OCI-LY3 (cell line): Measurements from ENCODE around the gene PCSK2.

Experiments
- H2AFZ ChIP-seq: fragments of 200-600, 300-600 bp; shearing (Covaris generic); 2 replicates; pipeline ENCODE4 v1.6.0; 2014; ENCODE audit warnings: antibody characterized with exemption, low read depth, low read length
- H3K27ac ChIP-seq: fragments of 200-600, 300-600 bp; sonication (generic); 2 replicates; pipeline ENCODE4 v1.5.1; 2014; ENCODE audit warnings: mild to moderate bottlenecking, low read length, moderate library complexity, mixed read lengths
- H3K27me3 ChIP-seq: fragments of 200-600, 300-600 bp; sonication (generic); 2 replicates; pipeline ENCODE4 v1.6.1; 2014; ENCODE audit warnings: low read depth, low read length, mixed read lengths
- H3K36me3 ChIP-seq: fragments of 200-600, 300-600 bp; sonication (generic); replicated peaks from 2 replicates; pipeline ENCODE3; 2014; ENCODE audit warnings: low read depth, low read length, mixed read lengths
- H3K4me1 ChIP-seq: fragments of 300-600, 200-600 bp; sonication (generic); 2 replicates; pipeline ENCODE4 v1.6.1; 2014; ENCODE audit warnings: low read length, mixed read lengths
- H3K4me2 ChIP-seq: fragments of 200-600, 300-600 bp; sonication (generic); 2 replicates; pipeline ENCODE4 v1.6.1; 2014; ENCODE audit warnings: low read length, mixed read lengths
- H3K4me3 ChIP-seq: fragments of 300-600, 200-600 bp; sonication (generic); 2 replicates; pipeline ENCODE4 v1.5.1; 2014; ENCODE audit warnings: antibody characterized with exemption, mild to moderate bottlenecking, low read length, moderate library complexity
- H3K79me2 ChIP-seq: fragments of 300-600, 200-600 bp; shearing (Covaris generic); 2 replicates; pipeline ENCODE4 v1.6.1; 2014; ENCODE audit warnings: mild to moderate bottlenecking, low read length, mixed read lengths
- H3K9ac ChIP-seq: fragments of 300-600, 200-600 bp; shearing (Covaris generic); 2 replicates; pipeline ENCODE4 v1.6.0; 2014; ENCODE audit warnings: mild to moderate bottlenecking, low read length, moderate library complexity
- H3K9me3 ChIP-seq: fragments of 200-600, 300-600 bp; shearing (Covaris generic); 2 replicates; pipeline ENCODE4 v1.6.1; 2014; ENCODE audit warnings: low read length, mixed read lengths; ENCODE audit not compliant: insufficient read depth
- H4K20me1 ChIP-seq: fragments of 200-600, 300-600 bp; sonication (generic); 2 replicates; pipeline ENCODE4 v1.6.1; 2016; ENCODE audit warnings: low read length, mixed read lengths; ENCODE audit not compliant: insufficient read depth
- EZH2phosphoT487 ChIP-seq: fragments of 200-600 bp; shearing (Covaris generic); IDR thresholded peaks from 2 replicates; pipeline ENCODE4 v1.6.1; 2018; ENCODE audit warnings: antibody characterized with exemption, mixed run types, low read depth
- TF ChIP-seq, protein P1 (sequence below): fragments of 200-600, 300-600 bp; sonication (generic); IDR thresholded peaks from 2 replicates; pipeline ENCODE4 v1.5.1; 2014; ENCODE audit warnings: antibody characterized with exemption, low read length, low read depth

Gene PCSK2

DNA sequence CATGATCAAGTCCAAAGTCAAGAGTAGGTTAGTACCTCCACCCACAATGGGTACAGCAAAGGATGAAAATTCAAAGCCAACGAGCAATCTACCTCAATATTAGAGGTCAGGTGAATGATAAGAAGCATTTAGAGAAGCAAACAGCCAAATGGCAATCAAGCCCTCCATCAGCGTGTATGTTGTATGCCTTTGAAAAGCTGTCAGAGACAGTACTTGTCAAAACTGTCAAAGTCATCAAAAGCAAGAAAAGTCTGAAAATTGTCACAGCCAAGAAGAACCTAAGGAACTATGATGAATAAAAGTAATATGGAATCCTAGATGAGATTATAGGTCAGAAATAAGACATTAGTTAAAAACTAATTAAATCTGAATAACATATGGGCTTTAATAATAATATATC, 99.3 kb downstream of the PCSK2 start:
- Histone ChIP-seq H3K4me3 (no peak overlapping the region), H3K36me3 (no peaks in the 10 kb centered on the region), H3K79me2 (no peaks in the 10 kb centered on the region), H3K9me3 (no peaks in the 10 kb centered on the region), H3K27me3 (peaks cover 21% of the 10 kb centered on the region; the same call in 1 of the 2 replicates), H4K20me1 (no peaks in the 10 kb centered on the region), H3K27ac (no peak overlapping the region), H3K4me1 (no peaks in the 10 kb centered on the region), H3K9ac (no peak overlapping the region), H3K4me2 (no peak overlapping the region), H2AFZ (no peak overlapping the region)
- TF ChIP-seq EZH2phosphoT487 = no peak
- TF ChIP-seq, protein P1, sequence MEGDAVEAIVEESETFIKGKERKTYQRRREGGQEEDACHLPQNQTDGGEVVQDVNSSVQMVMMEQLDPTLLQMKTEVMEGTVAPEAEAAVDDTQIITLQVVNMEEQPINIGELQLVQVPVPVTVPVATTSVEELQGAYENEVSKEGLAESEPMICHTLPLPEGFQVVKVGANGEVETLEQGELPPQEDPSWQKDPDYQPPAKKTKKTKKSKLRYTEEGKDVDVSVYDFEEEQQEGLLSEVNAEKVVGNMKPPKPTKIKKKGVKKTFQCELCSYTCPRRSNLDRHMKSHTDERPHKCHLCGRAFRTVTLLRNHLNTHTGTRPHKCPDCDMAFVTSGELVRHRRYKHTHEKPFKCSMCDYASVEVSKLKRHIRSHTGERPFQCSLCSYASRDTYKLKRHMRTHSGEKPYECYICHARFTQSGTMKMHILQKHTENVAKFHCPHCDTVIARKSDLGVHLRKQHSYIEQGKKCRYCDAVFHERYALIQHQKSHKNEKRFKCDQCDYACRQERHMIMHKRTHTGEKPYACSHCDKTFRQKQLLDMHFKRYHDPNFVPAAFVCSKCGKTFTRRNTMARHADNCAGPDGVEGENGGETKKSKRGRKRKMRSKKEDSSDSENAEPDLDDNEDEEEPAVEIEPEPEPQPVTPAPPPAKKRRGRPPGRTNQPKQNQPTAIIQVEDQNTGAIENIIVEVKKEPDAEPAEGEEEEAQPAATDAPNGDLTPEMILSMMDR = no peak

DNA sequence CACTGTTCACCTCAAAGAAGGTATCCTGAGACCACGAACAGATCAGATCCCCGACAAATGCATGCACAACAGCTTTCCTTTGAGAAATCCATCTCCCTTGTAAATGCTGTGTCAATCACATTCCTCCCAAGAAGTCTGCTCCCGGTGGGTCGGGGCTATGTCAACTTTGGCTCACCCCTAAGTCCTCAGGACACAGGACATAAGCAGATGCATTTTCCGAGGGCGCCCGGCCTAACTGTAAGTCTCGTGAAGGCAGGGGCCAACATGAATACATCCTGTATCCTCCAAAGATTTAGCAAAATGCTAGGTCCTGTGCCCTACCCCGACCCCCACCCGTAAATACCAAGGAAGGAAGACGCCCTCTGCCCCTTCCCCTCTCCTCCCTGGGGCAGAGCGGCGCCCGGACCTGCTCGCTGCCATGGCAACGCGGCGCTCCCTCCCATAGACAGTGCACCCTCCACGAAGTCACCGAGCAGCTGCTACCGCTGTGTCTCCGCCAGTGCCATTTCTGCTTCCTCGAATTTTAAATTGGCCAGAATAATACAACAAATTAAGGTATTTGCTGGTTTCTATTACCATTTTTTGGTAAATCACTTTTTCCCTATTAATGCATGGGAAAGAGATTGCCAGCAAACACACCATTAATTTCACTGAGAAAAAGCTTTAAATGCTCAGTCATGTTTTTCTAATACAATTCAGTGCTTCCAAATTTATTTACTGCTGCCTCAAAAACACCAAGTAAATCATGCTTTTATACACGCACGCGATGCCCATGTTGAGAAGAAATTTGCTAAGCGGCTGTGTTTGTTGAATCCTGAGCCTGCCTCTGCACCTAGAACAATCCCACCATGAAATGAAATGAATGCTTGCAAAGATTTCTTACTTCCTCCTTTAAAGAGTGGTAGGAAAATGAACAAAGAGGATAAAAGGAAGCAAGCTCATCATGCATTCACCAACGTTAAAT, 100.6 kb downstream of the PCSK2 start:
- no peak for TF ChIP-seq EZH2phosphoT487
- TF ChIP-seq, protein P1 = no peak
- no peak overlapping the region for H3K27ac ChIP-seq

DNA sequence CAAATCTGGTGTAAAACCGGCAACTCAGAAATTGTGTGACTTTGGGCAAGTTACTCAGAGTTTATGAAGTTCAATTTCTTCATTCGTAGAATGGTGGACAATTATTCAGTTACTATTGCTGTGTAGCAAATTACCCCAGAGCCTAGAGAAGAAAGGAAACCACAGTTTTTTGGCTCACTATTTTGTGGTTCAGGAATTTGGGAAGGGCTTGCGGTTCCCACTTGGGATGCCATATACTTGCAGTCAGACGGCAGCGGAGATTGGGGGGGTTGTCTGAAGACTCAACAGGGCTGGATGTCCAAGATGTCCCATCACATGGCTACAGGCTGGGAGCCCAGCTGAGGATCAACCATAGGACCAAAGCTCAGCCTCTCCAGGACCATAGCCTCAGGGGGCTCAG, 108.1 kb downstream of the PCSK2 start:
- H3K27me3 ChIP-seq = peaks cover 56% of the 10 kb centered on the region

More for the DNA sequence above, 100.6 kb downstream of the PCSK2 start:
- H3K27me3 ChIP-seq = peaks cover 27% of the 10 kb centered on the region; the same call in 1 of the 2 replicates
- no peak overlapping the region for H2AFZ ChIP-seq
- H3K9ac ChIP-seq = no peak overlapping the region
- H3K9me3 ChIP-seq = no peaks in the 10 kb centered on the region
- no peak overlapping the region for H3K4me3 ChIP-seq
- H3K4me2 ChIP-seq = no peak overlapping the region
- no peaks in the 10 kb centered on the region for H3K4me1 ChIP-seq
- H3K36me3 ChIP-seq = no peaks in the 10 kb centered on the region
- H3K79me2 ChIP-seq = no peaks in the 10 kb centered on the region
- H4K20me1 ChIP-seq = no peaks in the 10 kb centered on the region

DNA sequence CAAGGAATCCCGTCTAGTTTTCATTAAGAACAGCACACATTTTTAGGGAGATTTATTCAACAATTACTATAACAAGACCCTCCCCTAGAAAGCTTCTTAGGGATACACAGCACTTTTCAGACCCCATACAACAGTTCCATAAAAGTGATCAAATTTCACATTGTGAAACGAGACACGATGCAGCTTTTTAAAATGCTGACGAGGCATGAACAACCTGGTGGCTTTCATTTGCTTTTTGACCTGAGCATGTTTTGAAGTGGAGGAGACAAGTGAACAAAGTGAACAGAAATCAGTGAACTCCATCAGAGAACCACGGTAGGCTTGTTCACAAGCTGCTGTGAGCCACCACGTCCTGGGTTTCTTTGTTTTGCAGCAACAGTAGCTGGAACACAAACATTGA, 112.2 kb downstream of the PCSK2 start:
- Histone ChIP-seq H3K79me2 (no peaks in the 10 kb centered on the region), H4K20me1 (no peaks in the 10 kb centered on the region), H3K4me2 (no peak overlapping the region), H3K4me3 (no peak overlapping the region), H3K36me3 (no peaks in the 10 kb centered on the region), H3K4me1 (no peaks in the 10 kb centered on the region), H3K27ac (no peak overlapping the region), H3K9ac (no peak overlapping the region), H3K9me3 (no peaks in the 10 kb centered on the region), H3K27me3 (peaks cover 43% of the 10 kb centered on the region), H2AFZ (no peak overlapping the region)
- no peak for TF ChIP-seq EZH2phosphoT487
- TF ChIP-seq, protein P1 = no peak

More for the DNA sequence above, 108.1 kb downstream of the PCSK2 start:
- H3K79me2 ChIP-seq = no peaks in the 10 kb centered on the region
- H2AFZ ChIP-seq = no peak overlapping the region
- no peaks in the 10 kb centered on the region for H3K4me1 ChIP-seq
- no peak overlapping the region for H3K27ac ChIP-seq
- H3K9me3 ChIP-seq = no peaks in the 10 kb centered on the region
- no peak overlapping the region for H3K9ac ChIP-seq
- H3K4me2 ChIP-seq = no peak overlapping the region
- no peaks in the 10 kb centered on the region for H3K36me3 ChIP-seq
- TF ChIP-seq, protein P1 = no peak
- TF ChIP-seq EZH2phosphoT487 = no peak
- H4K20me1 ChIP-seq = no peaks in the 10 kb centered on the region
- H3K4me3 ChIP-seq = no peak overlapping the region
